ENCODE data around the gene PHLDA2.

DNA sequence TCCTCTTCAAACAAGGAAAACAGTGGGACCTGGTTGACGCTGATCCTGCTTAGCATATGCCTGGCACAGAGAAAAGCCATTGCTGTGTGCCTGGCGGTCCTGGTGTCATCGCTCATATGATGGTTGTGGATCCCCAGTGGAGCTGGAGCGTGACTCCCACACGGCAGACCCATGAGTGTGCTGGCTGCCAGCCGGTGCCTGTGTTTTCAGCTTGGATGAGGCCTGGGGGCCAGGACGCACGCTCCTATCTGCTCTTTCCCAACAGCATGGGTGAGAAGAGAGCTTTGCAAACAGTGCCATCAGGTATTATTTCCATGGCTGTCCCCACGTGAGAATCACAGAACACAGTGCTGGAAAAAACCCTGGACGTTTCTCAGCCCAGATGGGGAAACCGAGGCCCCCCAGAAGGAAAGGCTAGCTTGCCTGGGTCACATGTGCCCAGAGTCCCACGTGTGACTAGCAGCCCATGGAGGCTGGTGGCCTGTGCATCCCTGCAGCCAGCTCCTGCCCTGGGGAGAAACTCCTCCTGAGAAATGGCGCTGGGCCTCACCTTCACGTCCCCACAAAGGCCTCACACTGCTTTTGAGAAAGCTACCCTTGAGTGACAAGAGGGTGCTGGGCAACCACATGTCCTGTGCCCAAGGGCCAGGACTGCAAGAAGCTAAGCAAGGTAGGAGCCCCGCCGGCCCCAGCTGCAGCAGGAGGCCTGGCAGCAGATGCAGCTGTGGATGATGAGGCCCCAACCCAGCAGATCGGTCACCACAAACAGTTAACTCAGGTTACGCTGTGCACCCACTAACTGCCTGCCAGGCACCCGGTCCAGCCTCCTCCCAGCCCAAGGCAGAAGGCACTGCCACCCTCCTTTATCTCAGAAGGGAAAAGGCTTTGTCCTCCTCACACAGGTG is 47.9 kb downstream of the PHLDA2 start:
- TF ChIP-seq, protein P1, sequence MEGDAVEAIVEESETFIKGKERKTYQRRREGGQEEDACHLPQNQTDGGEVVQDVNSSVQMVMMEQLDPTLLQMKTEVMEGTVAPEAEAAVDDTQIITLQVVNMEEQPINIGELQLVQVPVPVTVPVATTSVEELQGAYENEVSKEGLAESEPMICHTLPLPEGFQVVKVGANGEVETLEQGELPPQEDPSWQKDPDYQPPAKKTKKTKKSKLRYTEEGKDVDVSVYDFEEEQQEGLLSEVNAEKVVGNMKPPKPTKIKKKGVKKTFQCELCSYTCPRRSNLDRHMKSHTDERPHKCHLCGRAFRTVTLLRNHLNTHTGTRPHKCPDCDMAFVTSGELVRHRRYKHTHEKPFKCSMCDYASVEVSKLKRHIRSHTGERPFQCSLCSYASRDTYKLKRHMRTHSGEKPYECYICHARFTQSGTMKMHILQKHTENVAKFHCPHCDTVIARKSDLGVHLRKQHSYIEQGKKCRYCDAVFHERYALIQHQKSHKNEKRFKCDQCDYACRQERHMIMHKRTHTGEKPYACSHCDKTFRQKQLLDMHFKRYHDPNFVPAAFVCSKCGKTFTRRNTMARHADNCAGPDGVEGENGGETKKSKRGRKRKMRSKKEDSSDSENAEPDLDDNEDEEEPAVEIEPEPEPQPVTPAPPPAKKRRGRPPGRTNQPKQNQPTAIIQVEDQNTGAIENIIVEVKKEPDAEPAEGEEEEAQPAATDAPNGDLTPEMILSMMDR (IDR thresholded peaks at IDR 0.05), result no peak
- TF ChIP-seq POLR2A (IDR thresholded peaks at IDR 0.05), result no peak
